Naive thymus-derived CD8-positive, alpha-beta T cell (primary cell): Measurements from ENCODE around the gene CDK5. TPM values are rescaled to one million over a fixed set of nuclear protein-coding genes. Genes with fewer than 3 reads are reported as not detected.

Source experiments
- ATAC-seq, 2 donors: fragments of 150-1000 bp; cut with Tn5 transposase in 1 of 2; sonication (Bioruptor Pico), chemical (Tn5 transposase) in 1 of 2; 1 replicate in 1 of 2; 2 replicates in 1 of 2; pipeline ENCODE4 v1.10.0; 2021; ENCODE audit warnings: mild to moderate bottlenecking in 2 of 2, moderate library complexity in 2 of 2
- POLR2A ChIA-PET: fragments of 350-600 bp; sonication (Branson Sonifier 250); formaldehyde crosslinking; loops from one replicate; lab custom pipeline; 2021; ENCODE audit warnings: antibody characterized with exemption; lab: Charles Lee
- DNase-seq, 10 donors: peaks; one replicate each; pipeline versions ENCODE4 v3.0.0 to v3.0.0-alpha.2; 2020 to 2022
- H3K27ac Mint-ChIP-seq, 10 donors: one replicate each; pipeline ENCODE4 v1.8.0; 2020 to 2022; ENCODE audit warnings: mild to moderate bottlenecking in 10 of 10, mixed read lengths in 10 of 10, moderate library complexity in 4 of 10, inconsistent platforms in 1 of 10
- H3K27me3 Mint-ChIP-seq, 5 donors: one replicate each; pipeline ENCODE4 v1.8.0; 2021 to 2022; ENCODE audit warnings: mixed read lengths in 5 of 5
- H3K36me3 Mint-ChIP-seq, 3 donors: one replicate each; pipeline ENCODE4 v1.8.0; 2020 to 2022; ENCODE audit warnings: mixed read lengths in 3 of 3, mild to moderate bottlenecking in 2 of 3, inconsistent platforms in 1 of 3
- H3K4me1 Mint-ChIP-seq, 4 donors: one replicate each; pipeline ENCODE4 v1.8.0; 2021 to 2022; ENCODE audit warnings: mixed read lengths in 4 of 4
- H3K4me3 Mint-ChIP-seq, 10 donors: one replicate each; pipeline ENCODE4 v1.8.0; 2020 to 2022; ENCODE audit warnings: mild to moderate bottlenecking in 10 of 10, mixed read lengths in 10 of 10, moderate library complexity in 6 of 10, inconsistent platforms in 1 of 10
- H3K9me3 Mint-ChIP-seq, 9 donors: one replicate each; pipeline ENCODE4 v1.8.0; 2020 to 2022; ENCODE audit warnings: mixed read lengths in 9 of 9, mild to moderate bottlenecking in 3 of 9, inconsistent platforms in 1 of 9, moderate library complexity in 1 of 9
- polyA plus RNA-seq, 3 donors: library from polyadenylated mRNA; unstranded; fragments of 300-500 nt; fragmentation: Illumina TruSeq; gene quantifications; one replicate each; pipeline ENCODE4 v1.2.3, GENCODE V29; 2021
- total RNA-seq, 8 experiments: library from RNA in 2 of 8; stranded (reverse) in 2 of 8; gene quantifications; one replicate each; pipeline ENCODE4 v1.2.3 and lab custom pipeline; 2021 to 2026

CDK5 gene
- total and polyA plus RNA-seq, 5 experiments from 2014 or later: 4.1 to 13.2 (median 10.7) TPM

- Mint-ChIP-seq H3K27ac (no peak overlapping the region), H3K9me3 (no peaks in the 10 kb centered on the region), H3K36me3 (peaks cover 0 to 46% (median 6%) of the 10 kb centered on the region in 3 donors), H3K4me3 (no peak overlapping the region), H3K27me3 (no peaks in the 10 kb centered on the region), H3K4me1 (peaks cover 3 to 8% (median 5%) of the 10 kb centered on the region in 4 donors)
- DNase-seq: no peak
- no peak for ATAC-seq
- POLR2A ChIA-PET: interaction anchor here (1.0 to 1.4 kb wide), 2 partner anchors 20 to 39 kb away, joined by 3 read pairs; no protein-coding TSS in a partner anchor
These were observed 8.7 kb upstream of the CDK5 start for GRCh38 chr7:151066273-151066974.

GRCh38 chr7:151065516-151065915, 7.8 kb upstream of the CDK5 start:
- ATAC-seq: no peak
- POLR2A ChIA-PET: interaction anchor here (1.0 kb wide), 1 partner anchor 40 kb away, joined by 3 read pairs; no protein-coding TSS in a partner anchor
- no peak overlapping the region for H3K4me3 Mint-ChIP-seq
- no peaks in the 10 kb centered on the region for H3K27me3 Mint-ChIP-seq
- peak overlapping the region in 1 of 10 donors; percentile 46 for H3K27ac Mint-ChIP-seq
- DNase-seq: no peak
- peaks cover 7 to 17% (median 12%) of the 10 kb centered on the region in 4 donors for H3K4me1 Mint-ChIP-seq
- H3K9me3 Mint-ChIP-seq: no peaks in the 10 kb centered on the region
- peaks cover 0 to 43% (median 6%) of the 10 kb centered on the region in 3 donors for H3K36me3 Mint-ChIP-seq

GRCh38 chr7:151064993-151065392, 7.3 kb upstream of the CDK5 start:
- Mint-ChIP-seq H3K27me3 (no peaks in the 10 kb centered on the region), H3K36me3 (peaks cover 0 to 41% (median 6%) of the 10 kb centered on the region in 3 donors), H3K27ac (no peak overlapping the region), H3K4me3 (no peak overlapping the region), H3K4me1 (peaks cover 7 to 21% (median 17%) of the 10 kb centered on the region in 4 donors), H3K9me3 (no peaks in the 10 kb centered on the region)
- ATAC-seq (no peak), DNase-seq (no peak)
- POLR2A ChIA-PET: no interaction called here

- POLR2A ChIA-PET: no interaction called here
- Mint-ChIP-seq H3K9me3 (no peaks in the 10 kb centered on the region), H3K27ac (no peak overlapping the region), H3K4me1 (peaks cover 7 to 22% (median 19%) of the 10 kb centered on the region in 4 donors), H3K36me3 (peaks cover 0 to 38% (median 4%) of the 10 kb centered on the region in 3 donors), H3K4me3 (no peak overlapping the region), H3K27me3 (no peaks in the 10 kb centered on the region)
- ATAC-seq: no peak
- DNase-seq: no peak
These were observed 6.8 kb upstream of the CDK5 start for GRCh38 chr7:151064454-151064853.

GRCh38 chr7:151063212-151063561, 5.5 kb upstream of the CDK5 start:
- no peak for ATAC-seq
- H3K27me3 Mint-ChIP-seq: no peaks in the 10 kb centered on the region
- H3K27ac Mint-ChIP-seq: no peak overlapping the region
- H3K4me1 Mint-ChIP-seq: peaks cover 11 to 31% (median 28%) of the 10 kb centered on the region in 4 donors
- peaks cover 0 to 28% (median 0%) of the 10 kb centered on the region in 3 donors for H3K36me3 Mint-ChIP-seq
- H3K9me3 Mint-ChIP-seq: no peaks in the 10 kb centered on the region
- H3K4me3 Mint-ChIP-seq: no peak overlapping the region
- POLR2A ChIA-PET: interaction anchor here (1.0 to 1.4 kb wide), 2 partner anchors 11 to 13 kb away, joined by 4 to 8 read pairs; no protein-coding TSS in a partner anchor
- no peak for DNase-seq

GRCh38 chr7:151062399-151063211, 4.9 kb upstream of the CDK5 start:
- ATAC-seq: no peak
- Mint-ChIP-seq H3K4me1 (peaks cover 11 to 36% (median 30%) of the 10 kb centered on the region in 4 donors), H3K4me3 (no peak overlapping the region), H3K27ac (no peak overlapping the region), H3K36me3 (peaks cover 0 to 22% (median 0%) of the 10 kb centered on the region in 3 donors), H3K9me3 (no peaks in the 10 kb centered on the region), H3K27me3 (no peaks in the 10 kb centered on the region)
- DNase-seq: no peak
- POLR2A ChIA-PET: interaction anchor here (1.0 to 1.4 kb wide), 4 partner anchors 12 to 45 kb away, joined by 3 to 8 read pairs (median 4); partner anchors contain the start of gene ABCB8

GRCh38 chr7:151062111-151062398, 4.4 kb upstream of the CDK5 start:
- ATAC-seq (no peak), DNase-seq (no peak)
- Mint-ChIP-seq H3K9me3 (no peaks in the 10 kb centered on the region), H3K36me3 (peaks cover 0 to 17% (median 0%) of the 10 kb centered on the region in 3 donors), H3K27ac (peak overlapping the region in 2 of 10 donors; percentile 54 to 83), H3K27me3 (no peaks in the 10 kb centered on the region), H3K4me1 (peaks cover 16 to 41% (median 36%) of the 10 kb centered on the region in 4 donors), H3K4me3 (peak overlapping the region in 3 of 10 donors; percentile 4 to 82 (median 31))
- POLR2A ChIA-PET: interaction anchor here (1.1 to 1.4 kb wide), 3 partner anchors 12 to 45 kb away, joined by 3 to 4 read pairs (median 4); partner anchors contain the start of gene ABCB8

GRCh38 chr7:151061213-151062110, 3.8 kb upstream of the CDK5 start:
- Mint-ChIP-seq H3K9me3 (no peaks in the 10 kb centered on the region), H3K27ac (peak overlapping the region in 7 of 10 donors; percentile 3 to 85 (median 63)), H3K4me3 (peak overlapping the region in 9 of 10 donors; percentile 44 to 94 (median 75)), H3K27me3 (no peaks in the 10 kb centered on the region), H3K4me1 (peaks cover 17 to 47% (median 39%) of the 10 kb centered on the region in 4 donors), H3K36me3 (peaks cover 0 to 14% (median 0%) of the 10 kb centered on the region in 3 donors)
- ATAC-seq (no peak), DNase-seq (no peak)
- POLR2A ChIA-PET: interaction anchor here (1.1 to 5.2 kb wide), 5 partner anchors 13 to 44 kb away, joined by 3 to 42 read pairs (median 4); partner anchors contain the start of genes ABCB8 and FASTK

- Mint-ChIP-seq H3K9me3 (no peaks in the 10 kb centered on the region), H3K27ac (peak overlapping the region in 7 of 10 donors; percentile 60 to 85 (median 66)), H3K36me3 (peaks cover 0 to 14% (median 0%) of the 10 kb centered on the region in 3 donors), H3K27me3 (no peaks in the 10 kb centered on the region), H3K4me1 (peaks cover 17 to 47% (median 41%) of the 10 kb centered on the region in 4 donors), H3K4me3 (peak overlapping the region; percentile 80 to 97 (median 86))
- DNase-seq: no peak
- no peak for ATAC-seq
- POLR2A ChIA-PET: interaction anchor here (1.7 to 5.2 kb wide), 2 partner anchors 18 to 32 kb away, joined by 7 to 42 read pairs; partner anchors contain the start of genes ABCB8 and FASTK
These were observed 2.9 kb upstream of the CDK5 start for GRCh38 chr7:151060416-151061212.

GRCh38 chr7:151060113-151060415, 2.4 kb upstream of the CDK5 start:
- POLR2A ChIA-PET: interaction anchor here (1.7 to 5.2 kb wide), 2 partner anchors 19 to 32 kb away, joined by 7 to 42 read pairs; partner anchors contain the start of genes ABCB8 and FASTK
- H3K4me3 Mint-ChIP-seq: peak overlapping the region; percentile 80 to 97 (median 86)
- H3K27me3 Mint-ChIP-seq: no peaks in the 10 kb centered on the region
- ATAC-seq (no peak), DNase-seq (no peak)
- no peaks in the 10 kb centered on the region for H3K9me3 Mint-ChIP-seq
- peaks cover 0 to 9% (median 0%) of the 10 kb centered on the region in 3 donors for H3K36me3 Mint-ChIP-seq
- peaks cover 17 to 47% (median 41%) of the 10 kb centered on the region in 4 donors for H3K4me1 Mint-ChIP-seq
- peak overlapping the region in 7 of 10 donors; percentile 15 to 74 (median 60) for H3K27ac Mint-ChIP-seq
